GM18502 (cell line): ENCODE data around the gene CRYBB2.
"Not testable (repeated sequence)": the region's sequence is repeated elsewhere in the genome, so short reads cannot be mapped to it uniquely, and the experiment has no call there.

Experiments
- ATAC-seq: cut with Tn5 transposase; IDR thresholded peaks from one replicate; pipeline ENCODE4 v1.9.1; 2021; ENCODE audit warnings: mild to moderate bottlenecking; ENCODE audit not compliant: unreplicated experiment, poor library complexity

Gene CRYBB2, protein sequence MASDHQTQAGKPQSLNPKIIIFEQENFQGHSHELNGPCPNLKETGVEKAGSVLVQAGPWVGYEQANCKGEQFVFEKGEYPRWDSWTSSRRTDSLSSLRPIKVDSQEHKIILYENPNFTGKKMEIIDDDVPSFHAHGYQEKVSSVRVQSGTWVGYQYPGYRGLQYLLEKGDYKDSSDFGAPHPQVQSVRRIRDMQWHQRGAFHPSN

DNA sequence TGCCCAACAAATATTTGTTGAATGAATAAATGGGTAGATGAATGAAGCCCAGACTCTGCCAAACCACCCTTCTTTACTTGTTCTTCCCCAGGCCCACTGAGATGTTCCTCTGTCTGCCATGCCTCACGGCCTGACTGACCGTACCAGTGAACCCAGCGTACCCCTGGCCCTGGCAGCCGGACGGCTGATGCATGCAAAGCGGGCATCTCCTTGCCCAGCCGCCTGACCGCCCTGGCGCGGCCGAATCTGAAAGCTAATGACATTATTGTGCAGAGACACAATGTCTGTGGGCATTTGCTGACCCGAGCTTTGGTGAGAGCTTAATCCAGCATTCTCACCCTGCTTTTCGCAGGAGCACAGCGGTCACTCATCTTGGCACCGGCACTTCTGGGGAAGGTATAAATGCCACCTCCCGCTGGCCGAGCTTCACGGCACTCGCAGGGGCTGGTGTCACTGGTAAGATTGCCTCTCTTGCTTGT is at the start of gene CRYBB2:
CRYBB2 (plus strand) TSS at position 429 of the 479 bp plus-strand sequence. CDS start 1,791 bp downstream, outside the sequence.
- no peak for ATAC-seq

DNA sequence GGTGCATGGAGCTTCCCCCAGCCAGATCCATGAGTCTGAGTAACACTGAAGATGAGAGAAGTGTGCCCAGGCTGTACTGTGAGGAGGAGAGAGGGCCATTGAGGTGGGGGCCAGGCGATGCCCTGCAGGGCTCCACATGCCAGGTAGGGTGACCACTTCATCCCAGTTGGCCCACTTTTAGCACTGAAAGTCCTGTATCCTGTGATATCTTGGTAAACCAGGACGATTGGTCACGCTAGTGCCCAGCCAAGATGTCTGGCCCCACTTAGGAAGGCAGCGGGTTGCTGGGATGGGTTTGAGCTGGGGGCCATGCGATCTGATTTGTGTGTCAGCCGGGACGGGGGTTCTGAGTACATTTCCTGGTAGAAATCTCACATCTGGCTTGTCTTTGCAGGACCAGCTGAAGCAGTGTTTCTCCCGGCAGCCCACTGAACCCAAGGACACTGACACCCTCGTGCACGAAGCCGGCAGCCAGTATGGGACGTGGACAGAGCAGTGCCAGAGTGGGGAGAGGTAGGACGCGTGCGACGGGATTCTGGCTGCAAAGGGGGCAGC is 48.9 kb upstream of the CRYBB2 start:
- ATAC-seq: no peak

DNA sequence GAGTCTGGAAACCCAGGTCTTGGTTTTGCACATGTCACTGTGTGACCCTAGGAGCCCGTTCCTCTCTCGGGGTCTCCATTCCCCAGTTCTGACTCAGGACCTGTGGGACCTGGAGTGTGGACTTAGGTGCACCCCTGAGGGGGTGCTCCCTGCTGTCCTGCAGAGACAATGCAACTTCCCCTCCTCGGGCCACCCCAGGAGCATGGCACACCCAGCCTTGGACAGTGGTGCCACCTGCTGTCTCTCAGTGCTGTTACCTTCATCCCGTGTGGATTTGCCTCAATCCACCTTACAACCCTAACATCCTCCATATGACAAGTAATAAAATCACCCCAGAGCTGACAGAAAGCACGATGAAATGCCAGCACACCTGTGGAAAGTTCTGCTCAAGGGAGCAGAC is 47.3 kb upstream of the CRYBB2 start:
- ATAC-seq: no peak

DNA sequence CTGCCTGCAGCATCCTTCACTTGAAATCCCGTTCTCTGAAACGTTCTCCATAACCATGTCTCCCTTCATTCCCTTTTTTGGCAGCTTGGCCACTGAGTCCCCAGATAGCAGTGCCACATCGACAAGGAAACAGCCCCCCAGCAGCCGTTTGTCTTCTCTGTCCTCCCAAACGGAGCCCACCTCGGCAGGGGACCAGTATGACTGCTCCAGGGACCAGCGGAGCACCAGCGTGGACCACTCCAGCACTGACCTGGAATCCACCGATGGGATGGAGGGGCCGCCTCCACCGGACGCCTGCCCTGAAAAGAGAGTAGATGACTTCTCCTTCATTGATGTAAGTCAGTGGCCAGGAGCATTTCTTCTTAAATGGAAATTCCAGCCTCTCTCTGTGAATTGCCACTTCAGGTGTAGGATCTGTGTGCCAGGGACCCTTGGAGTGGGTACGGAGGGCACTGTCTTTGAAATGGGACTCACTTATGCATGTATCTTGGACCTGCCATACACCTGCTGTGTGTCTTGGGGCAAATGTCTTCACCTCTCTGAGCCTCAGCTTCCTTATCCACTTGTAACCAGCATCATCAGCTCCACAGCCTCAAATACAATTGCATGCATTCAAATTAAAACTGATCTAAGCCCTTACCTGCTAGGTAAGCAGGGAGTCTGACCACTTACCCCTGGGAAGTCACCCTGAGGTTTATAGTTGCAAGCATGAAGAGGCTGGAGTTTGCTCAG is 45.1 kb upstream of the CRYBB2 start:
- no peak for ATAC-seq

DNA sequence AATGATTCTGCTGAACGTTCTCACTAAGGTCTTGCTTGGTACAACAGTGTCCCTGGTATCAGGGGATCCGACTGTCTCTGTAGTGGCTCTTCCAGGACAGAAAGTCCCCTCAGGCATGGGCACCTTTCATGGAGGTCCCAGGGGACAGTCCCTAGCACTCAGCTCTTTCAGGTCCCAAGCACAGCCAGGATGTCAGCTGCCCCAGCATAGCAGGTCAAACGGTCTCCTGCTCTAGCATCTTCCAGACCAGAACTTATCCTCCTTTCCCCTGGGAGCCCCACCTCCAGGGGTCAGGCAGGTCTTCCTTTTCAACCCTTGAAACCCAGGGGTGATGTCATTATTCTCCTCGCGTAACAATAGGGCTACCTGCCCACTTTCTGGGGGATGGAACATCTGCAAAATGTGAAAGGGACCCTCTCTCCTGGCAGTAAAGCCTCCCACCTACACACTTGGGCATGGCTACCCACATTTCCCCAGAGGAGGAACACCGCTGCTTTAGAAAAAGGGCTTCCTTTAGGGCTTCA is 44.5 kb upstream of the CRYBB2 start:
- ATAC-seq: no peak

DNA sequence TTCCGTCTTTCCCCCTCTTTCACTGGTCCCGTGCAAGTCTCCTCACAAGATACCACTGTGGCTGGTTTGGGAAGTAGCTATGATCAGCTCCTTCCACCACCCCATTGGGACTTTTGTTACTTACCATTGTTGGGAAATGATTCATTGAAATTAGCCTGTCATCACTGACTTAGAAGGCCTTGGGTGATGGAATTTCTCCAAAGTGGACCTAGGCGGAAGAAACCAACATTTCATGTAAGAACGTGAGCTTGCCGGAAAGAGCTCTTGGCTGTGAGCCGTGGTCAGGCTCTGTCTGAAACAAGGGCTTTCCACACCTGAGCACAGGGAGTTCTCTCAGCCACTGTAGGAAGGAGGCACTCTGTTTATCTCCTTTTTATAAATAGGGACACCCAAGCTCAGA is 43.3 kb upstream of the CRYBB2 start:
- no peak for ATAC-seq

DNA sequence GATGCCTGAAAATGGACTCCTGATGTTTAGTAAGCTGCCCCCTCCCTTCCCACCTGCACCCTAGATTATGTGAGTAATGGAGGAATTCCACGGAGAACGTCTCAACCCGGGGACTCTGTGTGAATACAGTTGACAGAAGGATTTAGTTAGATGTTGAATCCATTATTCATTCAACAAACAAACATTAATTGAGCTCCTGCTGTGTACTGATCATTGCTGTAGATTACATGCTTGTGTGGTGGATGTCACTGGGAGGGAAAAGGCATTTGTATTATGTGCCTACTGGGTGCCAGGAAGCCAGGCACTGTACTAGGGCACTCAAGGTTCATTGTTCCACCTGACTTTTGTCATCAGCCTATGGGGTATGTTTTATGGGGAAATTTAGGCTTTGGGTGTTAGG is 42.6 kb upstream of the CRYBB2 start:
- no peak for ATAC-seq

DNA sequence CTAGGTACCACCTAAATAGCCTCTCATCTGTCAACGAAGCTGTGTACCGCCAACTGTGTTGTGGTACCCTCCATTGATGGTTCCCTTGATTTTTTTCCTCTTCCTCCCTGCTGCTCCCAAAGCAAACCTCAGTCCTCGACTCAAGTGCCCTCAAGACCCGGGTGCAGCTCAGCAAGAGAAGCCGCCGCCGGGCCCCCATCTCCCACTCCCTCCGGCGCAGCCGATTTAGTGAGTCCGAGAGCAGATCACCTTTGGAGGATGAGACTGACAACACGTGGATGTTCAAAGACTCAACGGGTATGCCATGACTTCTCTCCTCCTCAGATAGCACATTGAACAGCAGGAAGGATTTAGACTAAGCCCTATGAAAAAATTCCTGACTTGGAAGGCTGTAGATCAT is 42.2 kb upstream of the CRYBB2 start:
- ATAC-seq: no peak

DNA sequence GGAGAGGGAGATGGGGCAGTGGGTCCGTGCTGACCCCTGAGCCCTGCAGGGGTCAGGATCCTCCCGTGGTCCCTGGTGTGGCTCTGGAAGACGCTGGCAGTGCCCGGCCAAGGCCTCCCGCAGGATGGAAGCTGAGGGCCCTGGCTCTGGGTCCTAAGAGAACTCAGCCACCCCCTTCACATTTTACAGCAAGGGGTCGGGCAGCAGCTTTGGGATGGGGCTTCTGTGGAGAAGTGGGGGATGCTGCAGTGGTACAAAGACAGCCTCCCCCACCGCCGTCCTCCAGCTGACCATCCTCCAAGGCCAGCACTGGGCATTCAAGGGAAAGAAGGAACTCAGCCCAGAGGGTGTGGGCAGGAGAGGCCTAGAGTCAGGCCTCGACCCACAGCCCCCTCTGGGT is 41.5 kb upstream of the CRYBB2 start:
- ATAC-seq: no peak

DNA sequence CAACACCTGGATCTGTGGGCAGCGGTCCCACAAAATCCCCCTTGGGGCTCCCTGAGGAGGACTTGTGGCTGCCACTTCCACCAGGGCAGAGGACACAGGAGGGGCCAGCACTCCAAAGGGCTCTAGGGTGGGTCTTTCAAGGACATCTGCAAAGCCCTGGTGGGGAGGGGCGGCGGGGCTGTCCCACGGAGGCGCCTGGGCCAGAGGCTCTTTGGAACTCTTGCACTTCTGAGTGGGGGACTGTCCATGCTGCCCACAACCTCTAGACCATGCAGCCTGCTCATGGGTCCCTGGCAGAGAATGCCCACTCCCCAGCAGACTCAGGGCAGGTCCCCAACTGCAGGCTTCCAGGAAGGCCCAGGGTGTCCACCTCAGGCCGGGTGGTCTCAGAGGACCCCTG is 41.1 kb upstream of the CRYBB2 start:
- not testable (repeated sequence) for ATAC-seq

DNA sequence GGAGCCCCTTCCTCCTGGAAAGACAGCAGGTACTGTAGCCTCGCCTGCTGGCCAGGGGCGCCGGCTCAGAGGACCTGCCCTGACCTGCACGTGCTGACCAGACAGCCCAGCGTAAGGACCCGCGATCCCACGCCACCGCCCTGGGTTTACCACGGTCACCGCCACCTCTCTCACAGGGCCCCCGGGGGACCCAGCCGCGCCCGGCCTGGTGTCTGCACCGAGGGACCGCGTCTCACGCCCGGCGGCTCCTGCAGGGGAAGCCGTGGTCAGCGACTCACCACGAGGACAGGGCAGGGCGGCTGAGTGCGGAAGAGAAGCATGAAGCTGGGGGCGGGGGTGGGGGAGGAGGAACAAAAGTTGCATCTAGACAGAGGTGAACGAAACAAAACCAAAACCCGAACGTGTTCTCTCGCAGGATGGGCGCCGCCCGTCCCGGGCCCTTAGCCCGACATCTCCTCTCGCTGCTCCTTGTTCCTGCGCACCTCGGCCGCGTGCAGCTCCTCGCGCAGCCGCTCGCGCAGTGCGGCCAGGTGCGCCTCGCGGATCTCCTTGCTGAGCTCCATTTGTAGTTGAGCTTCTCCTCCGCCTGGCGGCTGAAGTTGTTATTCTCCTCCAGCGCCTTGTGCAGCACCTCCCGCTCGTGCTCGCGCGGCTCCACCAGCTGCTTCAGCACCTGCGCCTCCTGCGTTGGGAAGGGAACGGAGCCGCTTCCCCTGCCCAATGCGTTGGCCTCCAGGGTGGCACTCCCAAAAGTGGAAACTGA is 40.4 kb upstream of the CRYBB2 start:
- not testable (repeated sequence) for ATAC-seq

DNA sequence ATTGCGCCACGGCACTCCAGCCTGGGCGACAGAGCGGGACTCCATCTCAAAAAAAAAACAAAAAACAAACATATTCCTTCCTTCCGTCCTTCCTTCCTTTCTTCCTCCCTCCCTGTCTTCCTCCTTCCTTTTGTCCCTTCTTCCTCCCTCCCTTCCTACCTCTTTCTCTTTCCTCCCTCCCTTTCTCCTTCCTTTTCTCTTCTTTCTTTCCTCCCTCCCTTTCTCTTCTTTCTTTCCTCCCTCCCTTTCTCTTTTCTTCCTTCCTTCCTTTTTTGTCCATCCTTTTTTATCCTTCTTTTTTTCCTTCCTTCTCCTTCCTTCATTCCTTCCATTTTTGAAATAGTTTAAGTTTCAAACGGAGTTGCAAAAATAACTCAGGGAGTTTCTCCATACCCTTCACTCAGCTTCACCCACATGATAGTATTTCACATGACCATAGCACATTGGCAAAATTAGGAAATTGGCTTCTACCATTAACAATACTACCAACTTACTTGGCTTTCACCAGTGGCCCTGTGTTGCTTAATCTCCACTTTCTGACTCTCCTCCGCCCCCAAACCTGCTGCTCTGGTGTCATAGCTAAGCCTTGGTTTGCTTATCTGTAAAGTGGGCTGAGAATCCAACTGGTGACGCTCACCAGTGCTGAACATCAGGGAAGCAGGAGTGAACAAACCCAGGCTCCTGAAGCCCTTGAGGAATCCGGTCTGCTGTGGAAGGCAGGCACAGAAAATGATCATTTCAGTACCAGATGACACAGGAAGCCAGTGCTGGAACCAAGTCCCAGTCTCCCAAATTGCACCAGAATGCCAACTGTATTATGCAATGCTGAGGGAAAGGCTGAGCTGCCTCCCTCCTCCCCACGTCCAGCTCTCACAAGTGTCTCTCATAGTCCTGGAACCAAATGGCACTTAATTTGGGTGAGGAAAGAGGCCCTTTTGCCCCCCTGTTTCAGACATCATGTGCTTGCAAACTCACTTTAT is 37.0 kb upstream of the CRYBB2 start:
- ATAC-seq: no peak

DNA sequence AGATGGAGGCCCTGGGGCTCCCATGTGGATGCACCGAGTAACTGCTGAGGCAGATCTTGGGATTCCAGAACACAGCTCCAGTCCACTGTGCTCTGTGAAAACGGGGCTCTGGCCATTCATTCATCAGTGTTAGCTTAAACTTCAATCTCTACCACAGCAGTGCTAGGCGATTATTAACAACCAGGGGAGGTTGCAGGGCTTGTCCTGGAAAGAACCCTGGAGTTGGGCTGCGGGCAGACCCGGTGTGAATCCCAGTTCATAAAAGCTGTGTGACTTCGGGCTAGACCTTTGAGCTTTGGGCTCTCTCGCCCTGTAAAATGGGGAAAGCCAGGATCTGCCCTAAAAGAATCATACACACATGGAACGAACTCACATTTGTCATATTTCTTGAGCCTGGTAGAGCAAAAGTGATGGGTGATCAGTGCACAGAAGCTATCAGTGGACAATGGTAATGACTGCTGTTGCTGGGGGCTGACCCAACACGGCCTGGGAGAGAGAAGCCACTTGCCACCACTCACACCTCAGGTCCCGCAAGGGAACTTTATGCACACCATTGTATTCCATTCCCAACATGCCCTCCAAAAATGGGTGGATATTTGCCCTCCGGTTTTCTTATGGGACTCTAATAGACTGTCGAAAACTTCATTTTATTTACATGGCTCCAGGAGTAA is 35.4 kb upstream of the CRYBB2 start:
- no peak for ATAC-seq

DNA sequence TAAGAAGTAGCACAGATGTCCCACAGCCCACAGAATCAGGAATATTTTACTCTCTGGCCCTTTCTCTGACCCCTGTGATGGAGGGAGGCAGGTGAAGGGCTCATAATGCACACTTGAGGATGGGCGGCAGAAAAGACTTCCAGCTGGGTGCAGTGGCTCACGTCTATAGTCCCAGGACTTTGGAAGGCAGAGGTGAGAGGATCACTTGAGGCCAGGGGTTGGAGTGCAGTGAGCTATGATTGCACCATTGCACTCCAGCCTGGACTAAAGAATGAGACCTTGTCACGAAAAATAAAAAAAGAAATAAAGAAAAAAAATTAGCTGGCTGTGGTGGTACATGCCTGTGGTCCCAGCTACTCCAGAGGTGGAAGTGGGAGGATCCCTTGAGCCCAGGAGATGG is 33.3 kb upstream of the CRYBB2 start:
- ATAC-seq: no peak

DNA sequence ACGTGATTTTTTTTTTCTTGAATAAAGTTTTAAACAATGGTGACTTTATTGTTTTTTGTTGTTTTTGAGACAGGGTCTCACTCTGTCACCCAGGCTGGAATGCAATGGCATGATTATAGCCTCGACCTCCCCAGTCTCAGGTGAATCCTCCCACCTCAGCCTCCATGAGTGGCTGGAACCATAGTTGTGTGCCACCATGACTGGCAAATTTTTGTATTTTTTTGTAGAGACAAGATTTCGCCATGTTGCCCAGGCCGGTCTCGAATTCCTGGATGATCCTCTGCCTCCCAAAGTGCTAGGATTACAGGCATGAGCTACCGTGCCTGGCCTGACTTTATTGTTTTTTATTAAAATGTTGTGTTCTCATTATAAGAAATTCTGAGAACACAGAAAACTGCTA is 32.0 kb upstream of the CRYBB2 start:
- ATAC-seq: no peak

DNA sequence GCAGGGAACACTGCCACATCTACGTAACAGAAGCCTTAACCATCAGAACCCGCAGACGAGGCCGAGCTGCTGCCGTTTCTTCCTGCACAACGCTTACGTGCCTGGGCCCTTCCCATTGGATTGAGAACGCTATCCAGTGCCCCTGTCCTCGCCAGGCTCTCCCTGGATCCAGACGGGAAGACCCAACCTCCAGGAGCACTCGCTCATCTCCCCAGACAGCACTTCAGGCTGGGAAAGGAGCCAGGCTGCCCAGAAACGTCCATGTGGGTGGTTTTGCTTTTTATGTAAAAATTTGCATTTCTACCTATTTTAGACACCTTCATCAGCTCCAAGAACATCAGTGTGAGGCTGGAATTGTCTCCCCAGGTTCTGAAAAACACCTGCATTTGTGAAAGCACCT is 27.0 kb upstream of the CRYBB2 start:
- no peak for ATAC-seq

DNA sequence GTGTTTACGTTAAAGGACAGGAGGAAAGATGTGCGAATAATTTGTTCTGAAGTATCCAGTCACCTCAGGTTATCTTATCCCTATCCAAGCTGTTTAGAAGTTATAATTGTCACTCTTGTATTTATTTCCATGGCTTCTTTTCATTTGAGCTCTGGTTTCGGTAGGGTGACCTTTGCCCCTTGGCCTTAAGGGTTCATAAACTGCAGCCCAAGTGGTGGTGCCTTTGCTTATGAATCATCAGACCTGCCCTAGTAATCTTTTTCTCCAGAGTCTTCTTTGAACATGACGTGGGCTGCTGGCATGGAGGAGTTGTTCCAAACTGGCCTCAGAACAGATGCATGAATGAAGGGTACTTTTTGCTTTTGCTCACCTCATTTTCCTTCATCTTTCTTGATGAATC is 26.3 kb upstream of the CRYBB2 start:
- no peak for ATAC-seq

DNA sequence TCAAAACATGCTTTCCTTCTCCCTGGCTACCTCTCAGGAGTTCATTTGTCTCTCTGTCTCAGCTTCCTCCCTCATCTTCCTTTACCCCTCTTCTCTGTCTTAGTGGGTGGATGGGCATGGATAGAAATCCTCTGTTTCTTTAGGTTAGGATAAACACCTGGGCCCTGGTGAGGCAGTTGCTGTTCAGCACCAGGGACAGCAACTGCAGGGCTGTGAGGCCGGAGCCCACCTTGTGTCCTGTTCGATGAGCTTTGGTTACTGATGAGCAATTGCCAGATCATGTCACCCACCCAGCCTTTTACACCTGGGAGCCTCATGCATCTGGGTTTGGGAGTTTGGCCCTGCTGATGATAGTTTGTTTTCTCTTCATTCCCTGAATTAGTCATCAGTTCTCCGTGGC is 25.9 kb upstream of the CRYBB2 start:
- no peak for ATAC-seq

DNA sequence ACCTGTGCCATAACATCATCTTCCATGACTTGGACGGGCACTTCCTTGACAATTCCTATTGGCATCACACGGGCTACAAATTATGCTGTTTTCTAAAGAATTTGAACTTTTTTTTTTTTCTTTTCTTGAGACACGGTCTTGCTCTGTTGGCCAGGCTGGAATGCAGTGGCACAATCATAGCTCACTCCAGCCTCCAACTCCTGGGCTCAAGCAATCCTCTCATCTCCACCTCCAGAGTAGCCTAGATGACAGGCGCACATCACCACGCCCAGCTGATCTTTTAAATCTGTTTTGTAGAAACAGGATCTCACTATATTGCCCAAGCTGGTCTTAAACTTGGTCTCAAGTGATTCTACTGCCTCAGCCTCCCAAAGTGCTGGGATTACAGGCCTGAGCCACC is 23.1 kb upstream of the CRYBB2 start:
- no peak for ATAC-seq
